A549 (cell line): ENCODE measurements around the gene HEBP1. TPM values are rescaled to one million over a fixed set of nuclear protein-coding genes. Genes with fewer than 3 reads are reported as not detected.

ENCODE experiments used
- ATAC-seq, 2 experiments: fragments of 200-7000 bp in 1 of 2; fragments of >200 bp in 1 of 2; cut with Nextera tagmentation in 1 of 2; cut with Tn5 transposase in 1 of 2; 3 replicates each; pipeline versions ENCODE4 v1.8.0 to v1.9.1; 2018 to 2020; ENCODE audit warnings: mild to moderate bottlenecking in 1 of 2, moderate library complexity in 1 of 2
- CTCF ChIA-PET: fragments of 300-600 bp; sonication (Branson Sonifier 250); formaldehyde crosslinking; extraction: SDS; loops from one replicate; lab custom pipeline; 2021; ENCODE audit warnings: antibody characterized with exemption, inconsistent platforms; lab: Yijun Ruan, JAX
- POLR2A ChIA-PET: fragments of 350-600 bp; formaldehyde crosslinking; extraction: SDS; loops from one replicate; lab custom pipeline; 2021; ENCODE audit warnings: antibody characterized with exemption, inconsistent platforms; lab: Yijun Ruan, JAX
- DNase-seq, 2 experiments: peaks; one replicate each; pipeline versions ENCODE4 v3.0.0 to v3.0.0-alpha.2; 2011 to 2016; ENCODE audit warnings: low read depth in 1 of 2, low spot score in 1 of 2
- FAIRE-seq: peaks from 2 replicates; lab custom pipeline; 2011; peaks lifted over from hg19 to GRCh38; lab: Jason Lieb, UNC
- H3K27ac ChIP-seq, 2 experiments: fragments of >200 bp; sonication (Bioruptor Twin); formaldehyde crosslinking; 3 replicates each; pipeline ENCODE4 v1.5.1; 2016 to 2017
- H3K4me1 ChIP-seq: fragments of >200 bp; sonication (Bioruptor Twin); formaldehyde crosslinking; 3 replicates; pipeline ENCODE4 v1.6.1; 2016
- H3K4me2 ChIP-seq: fragments of >200 bp; sonication (Bioruptor Twin); formaldehyde crosslinking; 3 replicates; pipeline ENCODE4 v1.6.1; 2016
- H3K4me3 ChIP-seq: fragments of >200 bp; sonication (Bioruptor Twin); formaldehyde crosslinking; 3 replicates; pipeline ENCODE4 v1.5.1; 2016
- H3K9me3 ChIP-seq: fragments of >200 bp; sonication (Bioruptor Twin); formaldehyde crosslinking; 3 replicates; pipeline ENCODE4 v1.6.1; 2016
- BHLHE40 ChIP-seq: IDR thresholded peaks from 2 replicates; pipeline ENCODE4 v1.6.1; 2012; ENCODE audit warnings: low read depth, low read length, inconsistent platforms
- CBX8 ChIP-seq: fragments of 200-600 bp; sonication (generic); IDR thresholded peaks from 2 replicates; pipeline ENCODE4 v1.6.1; 2016
- CHD2 ChIP-seq: fragments of 150-350 bp; IDR thresholded peaks from 2 replicates; pipeline ENCODE4 v1.6.1; 2014; ENCODE audit warnings: low read length; ENCODE audit not compliant: partially characterized antibody
- CTCF ChIP-seq: fragments of >200 bp; sonication (Bioruptor Twin); formaldehyde crosslinking; IDR thresholded peaks from 3 replicates; pipeline ENCODE4 v1.5.1; 2016
- E2F6 ChIP-seq: IDR thresholded peaks from 2 replicates; pipeline ENCODE4 v1.6.1; 2012; ENCODE audit warnings: low read depth, borderline replicate concordance
- EP300 ChIP-seq, 2 experiments: fragments of >200 bp; sonication (Bioruptor Twin); formaldehyde crosslinking; IDR thresholded peaks; 2 replicates in 1 of 2; 3 replicates in 1 of 2; pipeline ENCODE4 v1.6.1; 2016 to 2017
- FOXS1 ChIP-seq: fragments of 250-450 bp; sonication (Bioruptor Pico); IDR thresholded peaks from 2 replicates; pipeline ENCODE4 v1.5.0; 2020; ENCODE audit warnings: mild to moderate bottlenecking, moderate library complexity
- HES2 ChIP-seq: fragments of >200 bp; sonication (Bioruptor Twin); formaldehyde crosslinking; IDR thresholded peaks from 2 replicates; pipeline ENCODE4 v1.6.1; 2016
- JUN ChIP-seq, 2 experiments: fragments of >200 bp; sonication (Bioruptor Twin); formaldehyde crosslinking; IDR thresholded peaks; 2 replicates in 1 of 2; 3 replicates in 1 of 2; pipeline ENCODE4 v1.6.1; 2016 to 2017
- MAFK ChIP-seq: fragments of 450-650 bp; IDR thresholded peaks from 2 replicates; pipeline ENCODE4 v1.6.1; 2014; ENCODE audit not compliant: partially characterized antibody
- POLR2AphosphoS2 ChIP-seq: conservative IDR thresholded peaks from 2 replicates; pipeline ENCODE4 v1.6.1; 2012; ENCODE audit warnings: low read length, improper control_type of control experiment, inconsistent platforms
- RAD21 ChIP-seq, 2 experiments: fragments of >200 bp in 1 of 2; sonication (Bioruptor Twin) in 1 of 2; formaldehyde crosslinking in 1 of 2; IDR thresholded peaks in 1 of 2; conservative IDR thresholded peaks in 1 of 2; 2 replicates in 1 of 2; 3 replicates in 1 of 2; pipeline ENCODE4 v1.6.1; 2012 to 2018; ENCODE audit warnings: inconsistent platforms in 1 of 2
- RARB ChIP-seq: fragments of 250-450 bp; sonication (Bioruptor Pico); IDR thresholded peaks from 2 replicates; pipeline ENCODE4 v1.8.0; 2021; ENCODE audit warnings: mild to moderate bottlenecking, moderate library complexity
- RCOR1 ChIP-seq: fragments of 150-350 bp; IDR thresholded peaks from 2 replicates; pipeline ENCODE4 v1.6.1; 2014; ENCODE audit warnings: antibody characterized with exemption, low read length, low read depth
- SMC3 ChIP-seq: fragments of >200 bp; sonication (Bioruptor Twin); formaldehyde crosslinking; IDR thresholded peaks from 3 replicates; pipeline ENCODE4 v1.6.1; 2018; ENCODE audit warnings: inconsistent platforms
- TFCP2L1 ChIP-seq: fragments of 250-450 bp; sonication (Bioruptor Pico); IDR thresholded peaks from 2 replicates; pipeline ENCODE4 v1.5.0; 2021; ENCODE audit warnings: mild to moderate bottlenecking
- ZSCAN20 ChIP-seq: fragments of 250-450 bp; sonication (Bioruptor Pico); IDR thresholded peaks from 2 replicates; pipeline ENCODE4 v1.8.0; 2022; ENCODE audit warnings: mild to moderate bottlenecking, moderate library complexity
- WGBS: methylation state at CpG from one replicate; pipeline ENCODE4 v1.1.6; 2017; ENCODE audit errors: missing lambda C conversion rate; 5-methylcytosine and 5-hydroxymethylcytosine counted together
- polyA plus RNA-seq, 4 experiments: library from polyadenylated mRNA; depleted of rRNA in 3 of 4; stranded (reverse); fragments of >200 nt; fragmentation: RNase III in 1 of 4; extraction: RNeasy Plus Mini Kit Qiagen cat#74134 plus additional on column Dnase treatment in 1 of 4; gene quantifications; 2 replicates in 3 of 4; 3 replicates in 1 of 4; pipeline ENCODE4 v1.2.3, GENCODE V29; 2011 to 2017
- TF ChIP-seq, protein P1 (sequence below): fragments of 450-650 bp; IDR thresholded peaks from 2 replicates; pipeline ENCODE4 v1.6.1; 2014; ENCODE audit warnings: antibody characterized with exemption
- TF ChIP-seq, protein P2 (sequence below): fragments of 200-600 bp; sonication (generic); IDR thresholded peaks from 2 replicates; pipeline ENCODE4 v1.6.1; 2016; ENCODE audit warnings: antibody characterized with exemption, mild to moderate bottlenecking, moderate library complexity
- TF ChIP-seq, protein P3 (sequence below): IDR thresholded peaks from 2 replicates; pipeline ENCODE4 v1.6.1; 2012

Gene HEBP1
- polyA plus RNA-seq, 2 of the 4 experiments (the other 2 are of a cell fraction), result 24.8 to 48.9 TPM

GRCh38 chr12:12984149-12984548, 15.9 kb downstream of the HEBP1 start:
- ChIA-PET CTCF (interaction anchor here (0.6 to 10.4 kb wide), 36 partner anchors 8 to 1183 kb away, joined by 3 to 180 read pairs (median 5); partner anchors contain the start of genes DDX47 and GPRC5A), POLR2A (no interaction called here)
- ATAC-seq (no peak), FAIRE-seq (no peak), DNase-seq (no peak)
- WGBS, result 86% methylated on average over 5 of the region's 5 CpGs
- Histone ChIP-seq H3K4me3 (no peak overlapping the region), H3K4me2 (no peak overlapping the region), H3K4me1 (peaks cover 24% of the 10 kb centered on the region), H3K27ac (no peak overlapping the region), H3K9me3 (no peaks in the 10 kb centered on the region)
- TF ChIP-seq POLR2AphosphoS2 (no peak), FOXS1 (CRISPR knock-in tag) (no peak), SMC3 (no peak), EP300 (IDR thresholded peaks at IDR 0.05) (no peak), RAD21 (conservative IDR thresholded peaks at IDR 0.05 in 1 of 2, IDR thresholded peaks at IDR 0.05 in 1 of 2) (no peak), CHD2 (no peak), CBX8 (no peak), E2F6 (no peak), MAFK (no peak), RCOR1 (no peak)

DNA sequence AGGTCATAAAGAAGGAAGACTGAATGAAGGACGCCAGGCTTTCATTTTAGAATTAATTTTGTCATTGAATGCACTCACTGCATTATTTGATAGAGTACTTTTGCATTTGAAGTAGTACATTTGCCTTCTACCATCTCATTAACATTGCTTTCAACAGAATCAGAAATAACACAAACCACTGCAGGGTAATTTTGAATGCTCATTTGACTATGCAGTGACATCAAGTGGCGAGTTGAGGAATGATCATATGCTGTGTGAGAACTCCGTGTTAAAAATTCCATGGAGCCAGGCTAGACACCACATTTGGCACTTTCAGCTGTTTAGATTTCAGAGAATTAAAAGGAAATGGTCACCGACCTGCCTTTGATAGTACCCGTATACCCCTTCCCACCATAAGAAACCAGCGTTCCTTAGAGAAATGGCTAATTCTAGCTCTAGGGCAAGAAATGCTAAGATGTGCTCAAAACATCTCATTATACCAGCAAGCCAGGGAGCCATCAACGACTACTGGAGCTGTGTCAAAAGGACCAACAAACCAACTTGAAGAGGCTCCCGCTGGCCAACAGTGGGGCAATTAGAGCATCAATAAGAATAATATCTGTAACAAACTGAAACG, 16.5 kb downstream of the HEBP1 start:
- FAIRE-seq, result peak; percentile 98
- TF ChIP-seq EP300 (IDR thresholded peaks at IDR 0.05) (no peak), JUN (IDR thresholded peaks at IDR 0.05) (no peak), CBX8 (no peak), RARB (CRISPR knock-in tag) (no peak), SMC3 (peak; percentile 80), BHLHE40 (no peak), TFCP2L1 (CRISPR knock-in tag) (no peak), CTCF (peak; percentile 86), RAD21 (conservative IDR thresholded peaks at IDR 0.05 in 1 of 2, IDR thresholded peaks at IDR 0.05 in 1 of 2) (peak; percentile 84 to 91), ZSCAN20 (CRISPR knock-in tag) (no peak), HES2 (no peak)
- TF ChIP-seq, protein P1, sequence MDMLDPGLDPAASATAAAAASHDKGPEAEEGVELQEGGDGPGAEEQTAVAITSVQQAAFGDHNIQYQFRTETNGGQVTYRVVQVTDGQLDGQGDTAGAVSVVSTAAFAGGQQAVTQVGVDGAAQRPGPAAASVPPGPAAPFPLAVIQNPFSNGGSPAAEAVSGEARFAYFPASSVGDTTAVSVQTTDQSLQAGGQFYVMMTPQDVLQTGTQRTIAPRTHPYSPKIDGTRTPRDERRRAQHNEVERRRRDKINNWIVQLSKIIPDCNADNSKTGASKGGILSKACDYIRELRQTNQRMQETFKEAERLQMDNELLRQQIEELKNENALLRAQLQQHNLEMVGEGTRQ, result no peak
- TF ChIP-seq, protein P2, sequence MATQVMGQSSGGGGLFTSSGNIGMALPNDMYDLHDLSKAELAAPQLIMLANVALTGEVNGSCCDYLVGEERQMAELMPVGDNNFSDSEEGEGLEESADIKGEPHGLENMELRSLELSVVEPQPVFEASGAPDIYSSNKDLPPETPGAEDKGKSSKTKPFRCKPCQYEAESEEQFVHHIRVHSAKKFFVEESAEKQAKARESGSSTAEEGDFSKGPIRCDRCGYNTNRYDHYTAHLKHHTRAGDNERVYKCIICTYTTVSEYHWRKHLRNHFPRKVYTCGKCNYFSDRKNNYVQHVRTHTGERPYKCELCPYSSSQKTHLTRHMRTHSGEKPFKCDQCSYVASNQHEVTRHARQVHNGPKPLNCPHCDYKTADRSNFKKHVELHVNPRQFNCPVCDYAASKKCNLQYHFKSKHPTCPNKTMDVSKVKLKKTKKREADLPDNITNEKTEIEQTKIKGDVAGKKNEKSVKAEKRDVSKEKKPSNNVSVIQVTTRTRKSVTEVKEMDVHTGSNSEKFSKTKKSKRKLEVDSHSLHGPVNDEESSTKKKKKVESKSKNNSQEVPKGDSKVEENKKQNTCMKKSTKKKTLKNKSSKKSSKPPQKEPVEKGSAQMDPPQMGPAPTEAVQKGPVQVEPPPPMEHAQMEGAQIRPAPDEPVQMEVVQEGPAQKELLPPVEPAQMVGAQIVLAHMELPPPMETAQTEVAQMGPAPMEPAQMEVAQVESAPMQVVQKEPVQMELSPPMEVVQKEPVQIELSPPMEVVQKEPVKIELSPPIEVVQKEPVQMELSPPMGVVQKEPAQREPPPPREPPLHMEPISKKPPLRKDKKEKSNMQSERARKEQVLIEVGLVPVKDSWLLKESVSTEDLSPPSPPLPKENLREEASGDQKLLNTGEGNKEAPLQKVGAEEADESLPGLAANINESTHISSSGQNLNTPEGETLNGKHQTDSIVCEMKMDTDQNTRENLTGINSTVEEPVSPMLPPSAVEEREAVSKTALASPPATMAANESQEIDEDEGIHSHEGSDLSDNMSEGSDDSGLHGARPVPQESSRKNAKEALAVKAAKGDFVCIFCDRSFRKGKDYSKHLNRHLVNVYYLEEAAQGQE, result no peak
- TF ChIP-seq, protein P3, sequence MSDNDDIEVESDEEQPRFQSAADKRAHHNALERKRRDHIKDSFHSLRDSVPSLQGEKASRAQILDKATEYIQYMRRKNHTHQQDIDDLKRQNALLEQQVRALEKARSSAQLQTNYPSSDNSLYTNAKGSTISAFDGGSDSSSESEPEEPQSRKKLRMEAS, result no peak
- Histone ChIP-seq H3K4me1 (peaks cover 30% of the 10 kb centered on the region), H3K4me3 (no peak overlapping the region), H3K27ac (no peak overlapping the region), H3K9me3 (no peaks in the 10 kb centered on the region), H3K4me2 (no peak overlapping the region)
- ChIA-PET CTCF (interaction anchor here (0.6 to 10.4 kb wide), 40 partner anchors 8 to 1184 kb away, joined by 3 to 180 read pairs (median 4); partner anchors contain the start of genes DDX47 and GPRC5A), POLR2A (interaction anchor here (0.7 kb wide), 1 partner anchor 197 kb away, joined by 3 read pairs; no protein-coding TSS in a partner anchor)
- peak; percentile 65 to 66; a peak in 5 of 6 replicates for ATAC-seq
- WGBS, result 24% methylated on average over 9 of the region's 9 CpGs
- DNase-seq, result peak; percentile 61 to 73
